ENCODE results near the gene CALCOCO2.

DNA sequence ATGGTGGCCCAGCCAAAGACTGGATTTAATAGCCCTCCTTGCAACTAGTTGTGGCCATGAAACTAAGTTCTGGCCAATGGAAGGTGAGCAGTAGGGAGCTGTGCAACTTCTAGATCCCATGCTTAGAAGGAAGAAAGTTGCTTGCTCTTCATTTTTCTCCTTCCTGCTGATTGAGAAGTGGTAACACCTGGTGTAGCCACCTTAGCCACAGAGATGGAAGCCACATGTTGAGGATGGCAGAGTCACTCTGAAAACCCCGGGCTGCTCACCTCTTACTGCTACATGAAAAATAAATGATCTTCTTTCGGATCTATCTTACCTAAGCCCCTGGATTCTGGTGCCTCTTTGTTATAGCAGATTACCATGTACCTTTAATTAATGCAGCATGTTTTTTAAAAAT lies 51.4 kb downstream of the CALCOCO2 start:
- TF ChIP-seq, protein P1, sequence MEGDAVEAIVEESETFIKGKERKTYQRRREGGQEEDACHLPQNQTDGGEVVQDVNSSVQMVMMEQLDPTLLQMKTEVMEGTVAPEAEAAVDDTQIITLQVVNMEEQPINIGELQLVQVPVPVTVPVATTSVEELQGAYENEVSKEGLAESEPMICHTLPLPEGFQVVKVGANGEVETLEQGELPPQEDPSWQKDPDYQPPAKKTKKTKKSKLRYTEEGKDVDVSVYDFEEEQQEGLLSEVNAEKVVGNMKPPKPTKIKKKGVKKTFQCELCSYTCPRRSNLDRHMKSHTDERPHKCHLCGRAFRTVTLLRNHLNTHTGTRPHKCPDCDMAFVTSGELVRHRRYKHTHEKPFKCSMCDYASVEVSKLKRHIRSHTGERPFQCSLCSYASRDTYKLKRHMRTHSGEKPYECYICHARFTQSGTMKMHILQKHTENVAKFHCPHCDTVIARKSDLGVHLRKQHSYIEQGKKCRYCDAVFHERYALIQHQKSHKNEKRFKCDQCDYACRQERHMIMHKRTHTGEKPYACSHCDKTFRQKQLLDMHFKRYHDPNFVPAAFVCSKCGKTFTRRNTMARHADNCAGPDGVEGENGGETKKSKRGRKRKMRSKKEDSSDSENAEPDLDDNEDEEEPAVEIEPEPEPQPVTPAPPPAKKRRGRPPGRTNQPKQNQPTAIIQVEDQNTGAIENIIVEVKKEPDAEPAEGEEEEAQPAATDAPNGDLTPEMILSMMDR (conservative IDR thresholded peaks at IDR 0.05; ENCODE audit: low read length): no peak
- TF ChIP-seq EZH2phosphoT487 (IDR thresholded peaks at IDR 0.05; ENCODE audit: borderline replicate concordance): no peak
